HG02588 (cell line): ENCODE results near the gene SNX20.
A peak's percentile ranks its signal among the peaks of the same experiment; 100 is the strongest.

ENCODE experiments used
- ATAC-seq: cut with Tn5 transposase; IDR thresholded peaks from one replicate; pipeline ENCODE4 v1.9.1; 2021; ENCODE audit warnings: mild to moderate bottlenecking, moderate library complexity; ENCODE audit not compliant: unreplicated experiment

SNX20 gene

GRCh38 chr16:50683689-50684374 is 2.7 kb upstream of the SNX20 start:
- ATAC-seq = peak; percentile 60

GRCh38 chr16:50680556-50680893 is 587 bp downstream of the SNX20 start:
- no peak for ATAC-seq

- no peak for ATAC-seq
Measured at GRCh38 chr16:50679676-50680555, 1.2 kb downstream of the SNX20 start.

- ATAC-seq = no peak
Measured at GRCh38 chr16:50679266-50679665, 1.8 kb downstream of the SNX20 start.

- no peak for ATAC-seq
Measured at GRCh38 chr16:50678531-50678930, 2.6 kb downstream of the SNX20 start.

- no peak for ATAC-seq
Measured at GRCh38 chr16:50677351-50677750, 3.8 kb downstream of the SNX20 start.

GRCh38 chr16:50676684-50677225 is 4.4 kb downstream of the SNX20 start:
- no peak for ATAC-seq

GRCh38 chr16:50675686-50676610 is 5.2 kb downstream of the SNX20 start:
- ATAC-seq = no peak

- no peak for ATAC-seq
Measured at GRCh38 chr16:50674831-50675230, 6.3 kb downstream of the SNX20 start.

- ATAC-seq = no peak
Measured at GRCh38 chr16:50673496-50674275, 7.4 kb downstream of the SNX20 start.

GRCh38 chr16:50671644-50672260 is 9.4 kb downstream of the SNX20 start:
- no peak for ATAC-seq

GRCh38 chr16:50670476-50670875 is 10.6 kb downstream of the SNX20 start:
- no peak for ATAC-seq

GRCh38 chr16:50669741-50670140 is 11.4 kb downstream of the SNX20 start:
- no peak for ATAC-seq

- ATAC-seq = no peak
Measured at GRCh38 chr16:50668368-50669008, 12.6 kb downstream of the SNX20 start.

- ATAC-seq = no peak
Measured at GRCh38 chr16:50667497-50668367, 13.4 kb downstream of the SNX20 start.

GRCh38 chr16:50666658-50667496 is 14.2 kb downstream of the SNX20 start:
- peak; percentile 77 for ATAC-seq

GRCh38 chr16:50665128-50665878 is 15.8 kb downstream of the SNX20 start:
- no peak for ATAC-seq
